H9 (cell line): ENCODE data around the gene CILP2. TPM values are rescaled to one million over a fixed set of nuclear protein-coding genes. Genes with fewer than 3 reads are reported as not detected.

Experiments used
- DNase-seq: peaks from one replicate; pipeline ENCODE4 v3.0.0-alpha.2; 2017
- H2AFZ ChIP-seq: one replicate; pipeline ENCODE4 v1.6.1; 2013; ENCODE audit warnings: mild to moderate bottlenecking, low read length, control low read depth, moderate library complexity
- H2AK5ac ChIP-seq: 2 replicates; pipeline ENCODE4 v1.6.1; 2013; ENCODE audit warnings: low read length, control low read depth, mixed read lengths; ENCODE audit not compliant: insufficient read length
- H2BK120ac ChIP-seq: one replicate; pipeline ENCODE4 v1.6.1; 2013; ENCODE audit warnings: low read depth, mild to moderate bottlenecking, low read length, control low read depth, inconsistent platforms; ENCODE audit not compliant: poor library complexity, severe bottlenecking
- H2BK12ac ChIP-seq: 2 replicates; pipeline ENCODE4 v1.6.1; 2013; ENCODE audit warnings: low read length, control low read depth, mixed read lengths, low read depth; ENCODE audit not compliant: insufficient read length
- H2BK15ac ChIP-seq: 2 replicates; pipeline ENCODE4 v1.6.1; 2013; ENCODE audit warnings: low read depth, low read length, control low read depth
- H2BK20ac ChIP-seq: one replicate; pipeline ENCODE4 v1.6.1; 2013; ENCODE audit warnings: low read depth, mild to moderate bottlenecking, low read length, control low read depth, inconsistent platforms; ENCODE audit not compliant: poor library complexity, severe bottlenecking
- H2BK5ac ChIP-seq: 2 replicates; pipeline ENCODE4 v1.6.1; 2013; ENCODE audit warnings: low read length, control low read depth, mixed read lengths; ENCODE audit not compliant: insufficient read length
- H3K14ac ChIP-seq: 2 replicates; pipeline ENCODE4 v1.6.1; 2013; ENCODE audit warnings: low read length, control low read depth; ENCODE audit not compliant: insufficient read depth
- H3K18ac ChIP-seq: 2 replicates; pipeline ENCODE4 v1.6.1; 2013; ENCODE audit warnings: low read depth, mild to moderate bottlenecking, mixed read lengths, low read length, control low read depth; ENCODE audit not compliant: insufficient read length
- H3K23ac ChIP-seq: 2 replicates; pipeline ENCODE4 v1.6.1; 2013; ENCODE audit warnings: low read length, control low read depth, mixed read lengths, low read depth; ENCODE audit not compliant: insufficient read length
- H3K23me2 ChIP-seq: 2 replicates; pipeline ENCODE4 v1.6.1; 2013; ENCODE audit warnings: low read depth, mild to moderate bottlenecking, mixed read lengths, low read length, control low read depth; ENCODE audit not compliant: insufficient read length, poor library complexity, severe bottlenecking
- H3K27ac ChIP-seq: 2 replicates; pipeline ENCODE4 v1.5.1; 2013; ENCODE audit warnings: low read length, control low read depth, mixed read lengths, low read depth; ENCODE audit not compliant: insufficient read length
- H3K27me3 ChIP-seq: 2 replicates; pipeline ENCODE4 v1.6.1; 2013; ENCODE audit warnings: low read length, control low read depth, inconsistent platforms; ENCODE audit not compliant: insufficient read depth
- H3K4ac ChIP-seq: 2 replicates; pipeline ENCODE4 v1.6.1; 2013; ENCODE audit warnings: low read depth, mild to moderate bottlenecking, control low read depth, inconsistent platforms, low read length, moderate library complexity
- H3K4me1 ChIP-seq: 2 replicates; pipeline ENCODE4 v1.6.1; 2013; ENCODE audit warnings: low read length, control low read depth, inconsistent platforms; ENCODE audit not compliant: insufficient read depth
- H3K4me2 ChIP-seq: 2 replicates; pipeline ENCODE4 v1.6.1; 2013; ENCODE audit warnings: low read length, control low read depth, mixed read lengths; ENCODE audit not compliant: insufficient read length, insufficient read depth
- H3K56ac ChIP-seq: 2 replicates; pipeline ENCODE4 v1.6.1; 2013; ENCODE audit warnings: low read depth, mild to moderate bottlenecking, mixed read lengths, low read length, control low read depth; ENCODE audit not compliant: insufficient read length
- H3K79me1 ChIP-seq: 2 replicates; pipeline ENCODE4 v1.6.1; 2013; ENCODE audit warnings: low read depth, mild to moderate bottlenecking, moderate library complexity, low read length, control low read depth, inconsistent platforms; ENCODE audit not compliant: insufficient read depth, poor library complexity, severe bottlenecking
- H3K79me2 ChIP-seq: 2 replicates; pipeline ENCODE4 v1.6.1; 2013; ENCODE audit warnings: low read length, control low read depth, inconsistent platforms; ENCODE audit not compliant: insufficient read depth
- H3K9ac ChIP-seq: 2 replicates; pipeline ENCODE4 v1.6.1; 2013; ENCODE audit warnings: low read length, control low read depth, mixed read lengths; ENCODE audit not compliant: insufficient read length; ENCODE audit errors: extremely low read depth
- H3K9me3 ChIP-seq: one replicate; pipeline ENCODE4 v1.6.1; 2013; ENCODE audit warnings: low read depth, low read length, inconsistent platforms; ENCODE audit not compliant: control insufficient read depth
- H3T11ph ChIP-seq: one replicate; pipeline ENCODE4 v1.6.1; 2013; ENCODE audit warnings: mild to moderate bottlenecking, low read length, control low read depth, inconsistent platforms
- H4K20me1 ChIP-seq: one replicate; pipeline ENCODE4 v1.6.1; 2013; ENCODE audit not compliant: control insufficient read depth, insufficient read length, insufficient read depth
- H4K5ac ChIP-seq: 2 replicates; pipeline ENCODE4 v1.6.1; 2013; ENCODE audit warnings: low read depth, mild to moderate bottlenecking, mixed read lengths, low read length, control low read depth; ENCODE audit not compliant: insufficient read length
- H4K8ac ChIP-seq: replicated peaks from 2 replicates; pipeline ENCODE4 v1.6.1; 2013; ENCODE audit warnings: low read length, control low read depth, mixed read lengths, low read depth; ENCODE audit not compliant: insufficient read length
- H4K91ac ChIP-seq: 2 replicates; pipeline ENCODE4 v1.6.1; 2013; ENCODE audit warnings: low read depth, mild to moderate bottlenecking, moderate library complexity, mixed read lengths, low read length, control low read depth; ENCODE audit not compliant: insufficient read length
- H3K27ac Mint-ChIP-seq, 3 experiments: 2 replicates in 2 of 3; 3 replicates in 1 of 3; pipeline ENCODE4 v1.8.0; 2020 to 2021; ENCODE audit warnings: mixed read lengths in 3 of 3, mild to moderate bottlenecking in 1 of 3, moderate library complexity in 1 of 3
- H3K27me3 Mint-ChIP-seq: 2 replicates; pipeline ENCODE4 v1.8.0; 2021; ENCODE audit warnings: low read depth, mild to moderate bottlenecking, moderate library complexity, mixed read lengths
- H3K36me3 Mint-ChIP-seq, 3 experiments: 2 replicates in 2 of 3; 3 replicates in 1 of 3; pipeline ENCODE4 v1.8.0; 2020 to 2021; ENCODE audit warnings: low read depth in 3 of 3, mixed read lengths in 3 of 3; ENCODE audit not compliant: insufficient read depth in 1 of 3
- H3K4me1 Mint-ChIP-seq, 2 experiments: 2 replicates each; pipeline ENCODE4 v1.8.0; 2020; ENCODE audit warnings: mixed read lengths in 2 of 2
- H3K4me3 Mint-ChIP-seq, 2 experiments: 2 replicates in 1 of 2; 3 replicates in 1 of 2; pipeline ENCODE4 v1.8.0; 2020 to 2021; ENCODE audit warnings: mild to moderate bottlenecking in 2 of 2, mixed read lengths in 2 of 2, moderate library complexity in 1 of 2
- H3K9me3 Mint-ChIP-seq, 2 experiments: 2 replicates in 1 of 2; 3 replicates in 1 of 2; pipeline ENCODE4 v1.8.0; 2020; ENCODE audit warnings: mild to moderate bottlenecking in 2 of 2, mixed read lengths in 2 of 2, moderate library complexity in 1 of 2
- CTCF ChIP-seq: fragments of 200-600 bp; sonication (generic); conservative IDR thresholded peaks from 3 replicates; pipeline ENCODE4 v1.8.0; 2021; ENCODE audit warnings: antibody characterized with exemption, mild to moderate bottlenecking
- WGBS: extraction: QIAGEN DNeasy Blood & Tissue Kit; methylation state at CpG from one replicate; pipeline ENCODE4 v1.1.7; 2013; ENCODE audit warnings: missing lambda C conversion rate, low lambda C conversion rate, mixed read lengths; ENCODE audit not compliant: insufficient read length; ENCODE audit errors: extremely low coverage; 5-methylcytosine and 5-hydroxymethylcytosine counted together
- total RNA-seq: library from RNA; stranded (reverse); gene quantifications from 2 replicates; pipeline ENCODE4 v1.2.1, GENCODE V29; 2021

CILP2 gene
- total RNA-seq, 1 experiment from 2014 or later = 6.4 TPM

- Mint-ChIP-seq H3K9me3 (no peaks in the 10 kb centered on the region), H3K36me3 (peaks cover 37 to 93% (median 86%) of the 10 kb centered on the region in 3 experiments), H3K27me3 (no peaks in the 10 kb centered on the region; the same call in 1 of the 2 replicates), H3K4me1 (no peaks in the 10 kb centered on the region), H3K27ac (no peak overlapping the region), H3K4me3 (no peak overlapping the region)
- no peak overlapping the region for H3K14ac ChIP-seq
- H4K8ac ChIP-seq = no peak overlapping the region
- no peak overlapping the region for H3K56ac ChIP-seq
- no peak overlapping the region for H2BK20ac ChIP-seq
- H2BK5ac ChIP-seq = no peak overlapping the region
- no peak overlapping the region for H3K27ac ChIP-seq
- no peak overlapping the region for H3K23ac ChIP-seq
- no peaks in the 10 kb centered on the region for H3K79me1 ChIP-seq
- no peaks in the 10 kb centered on the region for H3K9me3 ChIP-seq
- WGBS = no CpG with 5 or more reads among the region's 34 CpGs
- H3K23me2 ChIP-seq = no peaks in the 10 kb centered on the region
- no peak overlapping the region for H2BK12ac ChIP-seq
- H4K91ac ChIP-seq = no peak overlapping the region
- no peak overlapping the region for H2AK5ac ChIP-seq
- H3K79me2 ChIP-seq = no peaks in the 10 kb centered on the region
- H3T11ph ChIP-seq = no peak overlapping the region
- H3K4me1 ChIP-seq = no peaks in the 10 kb centered on the region
- no peak overlapping the region for H3K9ac ChIP-seq
- H4K20me1 ChIP-seq = no peaks in the 10 kb centered on the region
- no peak overlapping the region for H2BK15ac ChIP-seq
- TF ChIP-seq CTCF = no peak
- no peaks in the 10 kb centered on the region for H3K27me3 ChIP-seq
- H4K5ac ChIP-seq = no peak overlapping the region
- H3K4ac ChIP-seq = no peak overlapping the region
- H3K4me2 ChIP-seq = no peak overlapping the region
- H2BK120ac ChIP-seq = no peak overlapping the region
- DNase-seq = no peak
- H2AFZ ChIP-seq = no peak overlapping the region
- no peak overlapping the region for H3K18ac ChIP-seq
These were observed 37.0 kb upstream of the CILP2 start for GRCh38 chr19:19500975-19501644.
